GM12891 (cell line): ENCODE data around the gene PDAP1.

Experiments
- POLR2A ChIP-seq: IDR thresholded peaks from 2 replicates; pipeline ENCODE4 v1.6.1; 2011; ENCODE audit warnings: low read depth, low read length, control low read depth
- TAF1 ChIP-seq: IDR thresholded peaks from 2 replicates; pipeline ENCODE4 v1.6.1; 2011; ENCODE audit warnings: low read depth, low read length, control low read depth

DNA sequence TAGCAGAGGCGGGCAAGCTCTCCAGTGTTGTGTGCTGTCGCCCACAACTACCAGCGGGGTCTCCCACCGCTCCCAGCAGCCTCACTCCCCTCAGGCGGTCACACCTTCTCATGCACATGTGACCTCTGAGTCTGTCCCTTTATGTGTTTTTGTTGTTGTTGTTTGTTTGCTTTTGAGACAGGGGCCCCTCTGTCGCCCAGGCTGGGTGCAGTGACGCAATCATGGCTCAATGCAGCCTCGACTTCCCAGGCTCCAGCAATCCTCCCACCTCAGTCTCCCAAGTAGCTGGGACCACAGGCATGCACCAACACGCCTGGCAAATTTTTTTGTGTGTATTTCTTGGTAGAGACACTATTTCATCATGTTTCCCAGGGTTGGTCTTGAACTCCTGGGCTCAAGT is 31.8 kb upstream of the PDAP1 start:
- TF ChIP-seq TAF1, result no peak
- TF ChIP-seq POLR2A, result no peak
